ENCODE measurements around the gene FBLN1. TPM values are rescaled to one million over a fixed set of nuclear protein-coding genes. Genes with fewer than 3 reads are reported as not detected.

Gene FBLN1
- total and polyA plus RNA-seq, 2 of the 8 experiments (the other 6 are each of a cell fraction or from before 2014, with no cell fraction given) = 159 to 168 TPM

DNA sequence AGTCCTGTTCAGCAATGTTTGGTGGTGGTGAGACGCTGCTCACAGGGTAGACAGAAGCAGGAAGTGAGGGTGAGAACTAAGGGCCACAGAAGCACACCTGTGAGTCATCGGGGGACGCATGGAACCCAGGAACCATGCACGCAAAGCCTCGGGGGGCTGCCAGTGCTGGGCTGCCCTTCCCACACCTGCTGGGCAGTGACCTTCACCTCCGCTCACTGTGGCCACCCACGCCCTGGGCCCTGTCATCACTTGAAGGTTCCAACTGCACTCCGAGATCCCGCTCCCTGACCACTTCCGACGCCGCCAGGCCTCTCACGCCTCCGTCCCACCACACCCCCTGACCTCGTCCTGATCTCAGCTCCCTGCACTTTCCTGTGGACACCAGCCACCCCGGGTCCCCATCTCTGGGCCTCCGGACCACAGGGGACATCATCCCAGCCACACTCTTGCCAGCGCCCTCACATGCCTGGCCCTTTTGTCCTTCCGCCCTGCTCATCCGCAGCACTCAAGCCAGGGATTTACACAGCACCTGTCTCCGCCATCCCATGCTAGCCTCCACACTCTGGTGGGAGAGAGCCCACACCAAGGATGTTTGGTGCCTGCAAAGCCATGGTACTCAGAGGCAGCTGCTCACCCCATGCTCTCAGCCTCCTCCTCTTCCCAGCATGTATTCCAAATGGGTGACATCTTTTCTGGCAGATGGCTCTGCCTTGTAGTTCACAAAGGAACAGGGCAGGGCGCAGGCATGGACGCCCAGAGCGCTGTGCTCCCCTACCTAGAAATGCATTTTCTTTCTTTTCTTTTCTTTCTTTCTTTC is 145.8 kb downstream of the FBLN1 start:
- ChIA-PET CTCF (ENCODE audit: partially characterized antibody) (interaction anchor here (0.9 to 1.9 kb wide), 3 partner anchors 61 to 183 kb away, joined by 3 to 4 read pairs (median 4); no protein-coding TSS in a partner anchor), POLR2A (ENCODE audit: partially characterized antibody) (no interaction called here)
- Histone ChIP-seq H3K4me2 (ENCODE audit: insufficient read depth in 1 of 2, low read depth in 2 of 2, low read length in 2 of 2) (no peak overlapping the region), H2BK120ac (replicated peaks; ENCODE audit: low read depth, low read length) (no peak overlapping the region), H2AFZ (ENCODE audit: low read length) (no peak overlapping the region), H2BK20ac (ENCODE audit: low read length) (no peak overlapping the region), H2BK12ac (ENCODE audit: low read depth, low read length) (no peak overlapping the region), H3K56ac (replicated peaks; ENCODE audit: insufficient read length, low read depth, low read length) (no peak overlapping the region), H3K14ac (ENCODE audit: insufficient read length) (no peak overlapping the region), H4K8ac (ENCODE audit: extremely low read depth, insufficient read depth, low read length) (no peak overlapping the region), H3K18ac (ENCODE audit: extremely low read depth, low read length) (no peak overlapping the region), H3K9ac (replicated peaks in 1 of 4; ENCODE audit: extremely low read depth in 1 of 4, low read depth in 3 of 4, low read length in 3 of 4) (no peak overlapping the region), H3K27me3 (replicated peaks in 1 of 4; ENCODE audit: control insufficient read depth in 3 of 4, extremely low read depth in 1 of 4, insufficient read depth in 3 of 4, low read length in 3 of 4) (peaks cover 0 to 22% (median 8%) of the 10 kb centered on the region in 4 experiments; a peak in 5 of 7 replicates), H3K79me2 (ENCODE audit: control insufficient read depth in 1 of 2, insufficient read depth in 2 of 2, low read length in 2 of 2) (no peaks in the 10 kb centered on the region), H3K36me3 (ENCODE audit: control insufficient read depth in 2 of 4, insufficient read depth in 4 of 4, low read length in 3 of 4) (no peaks in the 10 kb centered on the region), H3K27ac (ENCODE audit: low read depth, low read length) (no peak overlapping the region), H4K91ac (replicated peaks; ENCODE audit: insufficient read length, low read length) (peak overlapping the region; percentile 5), H4K5ac (ENCODE audit: insufficient read length, low read depth, low read length) (no peak overlapping the region), H3K4me3 (ENCODE audit: extremely low read depth in 1 of 4, insufficient read depth in 2 of 4, low read depth in 3 of 4, low read length in 4 of 4) (no peak overlapping the region), H3K4me1 (replicated peaks in 1 of 4; ENCODE audit: control insufficient read depth in 3 of 4, insufficient read depth in 4 of 4, low read length in 3 of 4) (peaks cover 0 to 9% (median 5%) of the 10 kb centered on the region in 4 experiments; a peak in 5 of 7 replicates), H3K9me3 (ENCODE audit: insufficient read depth in 2 of 2, low read depth in 1 of 2, low read length in 1 of 2) (no peaks in the 10 kb centered on the region), H2BK15ac (ENCODE audit: low read length) (no peak overlapping the region), H3K23me2 (ENCODE audit: low read depth, low read length) (peaks cover 3% of the 10 kb centered on the region; the same call in 1 of the 2 replicates), H3K23ac (ENCODE audit: insufficient read length) (no peak overlapping the region), H3K4ac (replicated peaks; ENCODE audit: insufficient read length, low read depth, low read length) (no peak overlapping the region), H2BK5ac (ENCODE audit: low read depth, low read length) (no peak overlapping the region; the same call in 1 of the 2 replicates), H4K20me1 (replicated peaks in 1 of 2; ENCODE audit: control insufficient read depth in 1 of 2, insufficient read depth in 2 of 2, low read length in 2 of 2) (no peaks in the 10 kb centered on the region), H2AK5ac (ENCODE audit: low read depth, low read length) (no peak overlapping the region), H3K79me1 (ENCODE audit: low read depth, low read length) (no peaks in the 10 kb centered on the region)
- WGBS, 2 experiments (ENCODE audit: extremely low coverage in 1 of 2, insufficient coverage in 1 of 2, insufficient read length in 1 of 2, insufficient replicate concordance in 2 of 2, low coverage in 1 of 2, low lambda C conversion rate in 2 of 2, missing lambda C conversion rate in 1 of 2) = 93% methylated on average over 22 of the region's 24 CpGs; no CpG with 5 or more reads in 1 of the 2 experiments
- FAIRE-seq = no peak
- TF ChIP-seq TEAD4 (IDR thresholded peaks at IDR 0.05; ENCODE audit: low read depth, low read length) = no peak
- TF ChIP-seq, protein P1, sequence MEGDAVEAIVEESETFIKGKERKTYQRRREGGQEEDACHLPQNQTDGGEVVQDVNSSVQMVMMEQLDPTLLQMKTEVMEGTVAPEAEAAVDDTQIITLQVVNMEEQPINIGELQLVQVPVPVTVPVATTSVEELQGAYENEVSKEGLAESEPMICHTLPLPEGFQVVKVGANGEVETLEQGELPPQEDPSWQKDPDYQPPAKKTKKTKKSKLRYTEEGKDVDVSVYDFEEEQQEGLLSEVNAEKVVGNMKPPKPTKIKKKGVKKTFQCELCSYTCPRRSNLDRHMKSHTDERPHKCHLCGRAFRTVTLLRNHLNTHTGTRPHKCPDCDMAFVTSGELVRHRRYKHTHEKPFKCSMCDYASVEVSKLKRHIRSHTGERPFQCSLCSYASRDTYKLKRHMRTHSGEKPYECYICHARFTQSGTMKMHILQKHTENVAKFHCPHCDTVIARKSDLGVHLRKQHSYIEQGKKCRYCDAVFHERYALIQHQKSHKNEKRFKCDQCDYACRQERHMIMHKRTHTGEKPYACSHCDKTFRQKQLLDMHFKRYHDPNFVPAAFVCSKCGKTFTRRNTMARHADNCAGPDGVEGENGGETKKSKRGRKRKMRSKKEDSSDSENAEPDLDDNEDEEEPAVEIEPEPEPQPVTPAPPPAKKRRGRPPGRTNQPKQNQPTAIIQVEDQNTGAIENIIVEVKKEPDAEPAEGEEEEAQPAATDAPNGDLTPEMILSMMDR (IDR thresholded peaks at IDR 0.05; ENCODE audit: control extremely low read depth in 1 of 3, insufficient read depth in 1 of 3, low read depth in 1 of 3, low read length in 3 of 3) = no peak
- TF ChIP-seq TCF12 (IDR thresholded peaks at IDR 0.05; ENCODE audit: low read depth, low read length) = no peak
- TF ChIP-seq SIN3A (conservative IDR thresholded peaks at IDR 0.05 in 1 of 2, IDR thresholded peaks at IDR 0.05 in 1 of 2; ENCODE audit: low read depth in 1 of 2, low read length in 2 of 2) = no peak
- TF ChIP-seq POU5F1 (IDR thresholded peaks at IDR 0.05; ENCODE audit: low read depth, low read length) = no peak
- TF ChIP-seq KDM5A (IDR thresholded peaks at IDR 0.05; ENCODE audit: low read length) = no peak
- no peak for DNase-seq (ENCODE audit: low read depth in 1 of 2, low spot score in 2 of 2)

Data from H1 (cell line).